Endothelial cell of umbilical vein (primary cell): Measurements from ENCODE around the gene CBX3. TPM values are rescaled to one million over a fixed set of nuclear protein-coding genes. Genes with fewer than 3 reads are reported as not detected.

Source experiments
- BruUV-seq: library from RNA; stranded (reverse); fragments of 400-500 nt; replicated peaks from 2 replicates; lab custom pipeline; 2021; lab: Mats Ljungman, UMichigan
- CTCF ChIA-PET: fragments of 300-600, 350-600 bp; sonication (Branson Sonifier 250); formaldehyde crosslinking; loops from one replicate; lab custom pipeline; 2021; ENCODE audit warnings: antibody characterized with exemption, inconsistent platforms; lab: Charles Lee
- POLR2A ChIA-PET: fragments of 300-600, 350-600 bp; sonication (Branson Sonifier 250); formaldehyde crosslinking; loops from one replicate; lab custom pipeline; 2021; ENCODE audit warnings: antibody characterized with exemption, inconsistent platforms; lab: Charles Lee
- DNase-seq: peaks from one replicate; pipeline ENCODE4 v3.0.0-alpha.2; 2011; ENCODE audit warnings: low read depth, low spot score
- FAIRE-seq: peaks from 2 replicates; lab custom pipeline; 2011; peaks lifted over from hg19 to GRCh38; lab: Jason Lieb, UNC
- H2AFZ ChIP-seq: 2 replicates; pipeline ENCODE4 v1.6.0; 2012; ENCODE audit warnings: low read depth, low read length, control low read depth, inconsistent platforms
- H3K27ac ChIP-seq: 2 replicates; pipeline ENCODE4 v1.5.1; 2011; ENCODE audit warnings: low read depth, mild to moderate bottlenecking, control low read depth, low read length, moderate library complexity; ENCODE audit not compliant: insufficient read depth
- H3K27me3 ChIP-seq, 2 experiments: 2 replicates each; pipeline versions ENCODE4 v1.6.0 to v1.6.1; 2011; ENCODE audit warnings: low read length in 2 of 2, mixed read lengths in 1 of 2; ENCODE audit not compliant: control insufficient read depth in 2 of 2, insufficient read depth in 2 of 2
- H3K36me3 ChIP-seq, 2 experiments: 2 replicates in 1 of 2; 3 replicates in 1 of 2; pipeline ENCODE4 v1.5.1; 2011; ENCODE audit warnings: low read length in 2 of 2, mild to moderate bottlenecking in 1 of 2, moderate library complexity in 1 of 2; ENCODE audit not compliant: control insufficient read depth in 2 of 2, insufficient read depth in 2 of 2; ENCODE audit errors: extremely low read depth in 1 of 2
- H3K4me1 ChIP-seq: 3 replicates; pipeline ENCODE4 v1.5.1; 2011; ENCODE audit warnings: mild to moderate bottlenecking, low read length; ENCODE audit not compliant: control insufficient read depth, insufficient read depth; ENCODE audit errors: extremely low read depth
- H3K4me2 ChIP-seq: 2 replicates; pipeline ENCODE4 v1.6.1; 2011; ENCODE audit warnings: low read length, control low read depth, mixed read lengths; ENCODE audit not compliant: insufficient read depth
- H3K4me3 ChIP-seq, 3 experiments: fragments of 200-600 bp in 1 of 3; sonication (generic), shearing (Covaris generic) in 1 of 3; replicated peaks in 1 of 3; 2 replicates each; pipeline ENCODE4 v1.5.1; 2011 to 2016; ENCODE audit warnings: control low read depth in 3 of 3, low read length in 3 of 3, mild to moderate bottlenecking in 2 of 3, inconsistent platforms in 1 of 3, low read depth in 1 of 3, moderate library complexity in 1 of 3; ENCODE audit not compliant: insufficient read depth in 1 of 3
- H3K79me2 ChIP-seq: 2 replicates; pipeline ENCODE4 v1.6.0; 2012; ENCODE audit warnings: low read length, inconsistent platforms; ENCODE audit not compliant: control insufficient read depth, insufficient read depth
- H3K9ac ChIP-seq: replicated peaks from 2 replicates; pipeline ENCODE3; 2011; ENCODE audit warnings: low read length, control low read depth; ENCODE audit not compliant: insufficient read depth; ENCODE audit errors: extremely low read depth
- H3K9me1 ChIP-seq: replicated peaks from 3 replicates; pipeline ENCODE4 v1.6.0; 2011; ENCODE audit warnings: mild to moderate bottlenecking, low read length; ENCODE audit not compliant: control insufficient read depth, insufficient read depth; ENCODE audit errors: extremely low read depth
- H3K9me3 ChIP-seq: replicated peaks from 2 replicates; pipeline ENCODE4 v1.5.1; 2012; ENCODE audit warnings: low read length, inconsistent platforms; ENCODE audit not compliant: control insufficient read depth, insufficient read depth
- H4K20me1 ChIP-seq: replicated peaks from 2 replicates; pipeline ENCODE3; 2011; ENCODE audit warnings: mild to moderate bottlenecking, low read length; ENCODE audit not compliant: control insufficient read depth, insufficient read depth; ENCODE audit errors: extremely low read depth
- EZH2 ChIP-seq: IDR thresholded peaks from 2 replicates; pipeline ENCODE4 v1.6.1; 2012; ENCODE audit warnings: borderline replicate concordance, low read depth, mild to moderate bottlenecking, moderate library complexity, low read length, inconsistent platforms; ENCODE audit not compliant: severe bottlenecking
- FOS ChIP-seq: IDR thresholded peaks from 2 replicates; pipeline ENCODE4 v1.6.1; 2011; ENCODE audit warnings: mild to moderate bottlenecking, low read length, moderate library complexity, borderline replicate concordance; ENCODE audit not compliant: insufficient read depth
- GATA2 ChIP-seq: IDR thresholded peaks from 2 replicates; pipeline ENCODE4 v1.7.0; 2011; ENCODE audit warnings: low read depth, mild to moderate bottlenecking, moderate library complexity, mixed read lengths, low read length; ENCODE audit not compliant: insufficient read length, insufficient read depth
- JUN ChIP-seq: IDR thresholded peaks from 2 replicates; pipeline ENCODE4 v1.6.1; 2011; ENCODE audit warnings: borderline replicate concordance, low read depth; ENCODE audit not compliant: insufficient read length, insufficient read depth
- MYC ChIP-seq: IDR thresholded peaks from one replicate; pipeline ENCODE4 v1.6.1; 2011; ENCODE audit warnings: mild to moderate bottlenecking, low read depth, low read length
- POLR2A ChIP-seq: IDR thresholded peaks from 2 replicates; pipeline ENCODE4 v1.6.1; 2012; ENCODE audit warnings: low read depth, mild to moderate bottlenecking, control low read depth, low read length
- POLR2AphosphoS5 ChIP-seq: IDR thresholded peaks from 2 replicates; pipeline ENCODE4 v1.6.1; 2012; ENCODE audit warnings: low read depth, mild to moderate bottlenecking, control low read depth, low read length, moderate library complexity; ENCODE audit not compliant: insufficient read depth
- dilution Hi-C: fragments of 300-500 bp; cut with MboI; formaldehyde crosslinking; loops from one replicate; pipeline ENCODE4 v1.15.0; 2019; ENCODE audit warnings: low sequenced_read_pairs; ENCODE audit not compliant: extremely low pct_ligation_motif_present
- intact Hi-C: fragments of 100-400 bp; cut with micrococcal nuclease; formaldehyde crosslinking; loops from one replicate; pipeline ENCODE4 v1.10.0; 2022
- polyA plus RNA-seq, 4 experiments: library from polyadenylated mRNA; depleted of rRNA in 3 of 4; stranded (reverse) in 3 of 4; unstranded in 1 of 4; fragments of >200 nt; gene quantifications; 2 replicates each; pipeline versions ENCODE4 v1.2.1 to v1.2.3, GENCODE V29; 2011 to 2012; ENCODE audit warnings: missing spikeins in 1 of 4
- total RNA-seq: library from RNA; stranded (reverse); gene quantifications from 2 replicates; pipeline ENCODE4 v1.2.3, GENCODE V29; 2021
- TF ChIP-seq, protein P1 (sequence below), 2 donors: IDR thresholded peaks; 1 replicate in 1 of 2; 2 replicates in 1 of 2; pipeline ENCODE4 v1.5.1; 2011; ENCODE audit warnings: low read length in 2 of 2, mild to moderate bottlenecking in 2 of 2, moderate library complexity in 2 of 2, control low read depth in 1 of 2, inconsistent platforms in 1 of 2, low read depth in 1 of 2; ENCODE audit not compliant: insufficient read depth in 1 of 2; ENCODE audit errors: extremely low read depth in 1 of 2
- TF ChIP-seq, protein P2 (sequence below): IDR thresholded peaks from 2 replicates; pipeline ENCODE4 v1.6.1; 2011; ENCODE audit not compliant: insufficient read depth, insufficient read length

CBX3 gene
- total and polyA plus RNA-seq, 2 donors (not counting 3 experiments of a cell fraction or from before 2014, with no cell fraction given): 47.5 to 200 TPM

DNA sequence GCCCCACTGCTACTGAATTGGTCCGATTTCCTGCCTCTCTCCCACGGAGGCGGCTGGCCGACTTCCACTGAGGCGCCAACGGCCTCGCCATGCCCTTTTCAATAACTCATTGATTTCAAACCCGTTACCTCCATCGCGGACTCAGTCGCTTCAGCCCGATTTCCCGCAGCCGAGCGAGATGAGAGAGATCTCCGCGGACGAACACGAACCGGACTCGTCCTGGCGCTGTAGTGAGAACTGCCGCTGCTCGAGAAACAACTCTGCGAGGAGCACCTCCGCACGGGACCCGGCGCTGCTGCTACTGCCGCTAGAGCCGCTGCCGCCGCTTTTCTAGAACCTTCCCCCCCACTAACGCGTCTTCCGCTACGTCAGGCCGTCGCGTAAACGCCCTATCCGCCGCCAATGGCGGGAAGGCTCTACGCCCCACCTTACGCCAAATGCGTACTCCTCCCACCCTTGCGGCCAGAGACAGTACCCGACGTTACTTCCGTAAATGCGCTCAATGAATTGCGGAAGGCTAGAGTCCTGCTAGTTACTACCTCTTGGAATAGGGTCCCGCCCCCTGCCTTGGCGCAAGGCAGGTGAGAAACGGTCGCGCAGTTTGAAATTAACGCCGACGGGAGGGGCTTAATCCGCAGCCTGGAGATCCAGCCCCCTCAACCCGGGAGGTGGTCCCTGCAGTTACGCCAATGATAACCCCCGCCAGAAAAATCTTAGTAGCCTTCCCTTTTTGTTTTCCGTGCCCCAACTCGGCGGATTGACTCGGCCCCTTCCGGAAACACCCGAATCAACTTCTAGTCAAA, 900 bp upstream of the CBX3 start, which contains the start of gene HNRNPA2B1:
TSS of gene HNRNPA2B1 (minus strand) at position 303 of the 803 bp plus-strand sequence. CDS start at position 134, 169 bp downstream.
- no peaks in the 10 kb centered on the region for H3K9me1 ChIP-seq
- H3K36me3 ChIP-seq: peaks cover 4 to 19% of the 10 kb centered on the region in 2 experiments
- peak within 1 kb of the TSS; percentile 100 for H3K9ac ChIP-seq
- FAIRE-seq: peak; percentile 87
- no peaks in the 10 kb centered on the region for H3K27me3 ChIP-seq
- peak within 1 kb of the TSS; percentile 35 for H3K4me2 ChIP-seq
- no peak for TF ChIP-seq JUN
- peak; percentile 100 for TF ChIP-seq POLR2A
- TF ChIP-seq, protein P1, sequence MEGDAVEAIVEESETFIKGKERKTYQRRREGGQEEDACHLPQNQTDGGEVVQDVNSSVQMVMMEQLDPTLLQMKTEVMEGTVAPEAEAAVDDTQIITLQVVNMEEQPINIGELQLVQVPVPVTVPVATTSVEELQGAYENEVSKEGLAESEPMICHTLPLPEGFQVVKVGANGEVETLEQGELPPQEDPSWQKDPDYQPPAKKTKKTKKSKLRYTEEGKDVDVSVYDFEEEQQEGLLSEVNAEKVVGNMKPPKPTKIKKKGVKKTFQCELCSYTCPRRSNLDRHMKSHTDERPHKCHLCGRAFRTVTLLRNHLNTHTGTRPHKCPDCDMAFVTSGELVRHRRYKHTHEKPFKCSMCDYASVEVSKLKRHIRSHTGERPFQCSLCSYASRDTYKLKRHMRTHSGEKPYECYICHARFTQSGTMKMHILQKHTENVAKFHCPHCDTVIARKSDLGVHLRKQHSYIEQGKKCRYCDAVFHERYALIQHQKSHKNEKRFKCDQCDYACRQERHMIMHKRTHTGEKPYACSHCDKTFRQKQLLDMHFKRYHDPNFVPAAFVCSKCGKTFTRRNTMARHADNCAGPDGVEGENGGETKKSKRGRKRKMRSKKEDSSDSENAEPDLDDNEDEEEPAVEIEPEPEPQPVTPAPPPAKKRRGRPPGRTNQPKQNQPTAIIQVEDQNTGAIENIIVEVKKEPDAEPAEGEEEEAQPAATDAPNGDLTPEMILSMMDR (IDR thresholded peaks at IDR 0.05; ENCODE audit: extremely low read depth in 1 of 2, insufficient read depth in 1 of 2, low read depth in 1 of 2, low read length in 2 of 2): no peak
- no peak for TF ChIP-seq FOS
- TF ChIP-seq, protein P2, sequence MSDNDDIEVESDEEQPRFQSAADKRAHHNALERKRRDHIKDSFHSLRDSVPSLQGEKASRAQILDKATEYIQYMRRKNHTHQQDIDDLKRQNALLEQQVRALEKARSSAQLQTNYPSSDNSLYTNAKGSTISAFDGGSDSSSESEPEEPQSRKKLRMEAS: no peak
- TF ChIP-seq MYC: no peak
- no peak for TF ChIP-seq EZH2
- TF ChIP-seq GATA2: no peak
- peak; percentile 100 for TF ChIP-seq POLR2AphosphoS5
- dilution Hi-C loops: no loop called here
- CTCF ChIA-PET: interaction anchor here (0.6 to 4.4 kb wide), 12 partner anchors 12 to 308 kb away, joined by 3 to 98 read pairs (median 5); partner anchors contain the start of gene NFE2L3
- peak within 1 kb of the TSS; percentile 10 for H2AFZ ChIP-seq
- H3K9me3 ChIP-seq: no peaks in the 10 kb centered on the region
- peaks cover 40% of the 10 kb centered on the region for H3K4me1 ChIP-seq
- H3K27ac ChIP-seq: peak within 1 kb of the TSS; percentile 97
- peaks cover 39% of the 10 kb centered on the region for H4K20me1 ChIP-seq
- POLR2A ChIA-PET: interaction anchor here (0.7 to 1.4 kb wide), 15 partner anchors 10 to 976 kb away, joined by 3 to 10 read pairs (median 4); partner anchors contain the start of genes HOXA7 and NFE2L3
- BruUV-seq: no TSS peak
- DNase-seq: peak; percentile 99
- peak within 1 kb of the TSS; percentile 98 to 100 (median 98) for H3K4me3 ChIP-seq
- H3K79me2 ChIP-seq: peaks cover 89% of the 10 kb centered on the region
- intact Hi-C loops: loop anchor here (1.0 to 10.0 kb wide), 8 partner anchors 46 to 1407 kb away; partner anchors contain the start of gene SKAP2
